ENCODE data around the gene EZR.

EZR gene

DNA sequence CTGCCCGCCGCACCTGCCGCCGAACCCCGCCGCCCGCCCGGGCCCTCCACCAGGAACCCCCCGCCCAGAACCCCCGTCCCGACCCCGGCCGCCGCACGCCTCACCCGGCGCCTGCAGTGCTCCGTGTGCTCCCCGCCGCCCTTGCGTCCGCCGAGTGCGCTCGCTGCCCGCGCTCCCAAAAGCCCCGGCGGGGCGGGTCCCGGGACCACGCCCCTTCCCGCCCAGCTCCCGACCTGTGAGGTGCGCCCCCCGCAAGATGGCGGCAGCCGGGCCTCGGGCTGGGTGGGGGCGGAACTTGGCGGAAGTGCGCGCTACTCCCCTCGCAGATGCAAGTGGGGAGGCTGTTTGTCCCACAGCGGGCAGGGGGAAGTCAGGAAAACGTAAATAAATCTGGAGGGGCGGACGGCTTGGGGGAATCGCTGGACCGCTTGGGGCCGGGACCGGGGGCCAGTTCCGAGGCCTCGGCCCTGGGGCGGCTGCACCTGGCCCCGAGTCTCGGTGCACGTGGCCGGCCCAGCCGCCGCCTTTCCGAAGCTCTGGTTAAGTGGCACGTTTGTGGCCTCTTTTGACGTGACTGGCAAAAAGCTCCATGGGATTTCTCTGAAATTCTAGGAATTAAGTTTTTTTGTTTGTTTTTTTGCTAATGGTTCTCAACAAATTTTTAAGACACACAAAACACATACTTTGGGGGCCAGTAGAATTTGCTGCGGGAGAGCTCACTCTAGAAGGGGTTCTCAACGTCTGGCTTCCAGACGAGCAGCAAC lies at the start of gene EZR:
EZR (minus strand) TSS at position 156 of the 764 bp plus-strand sequence. CDS start 1,275 bp downstream, outside the sequence.
- DNase-seq (ENCODE audit: low spot score), result peak; percentile 93

GRCh38 chr6:158868122-158868480 lies 48.9 kb upstream of the EZR start:
- DNase-seq (ENCODE audit: low spot score), result no peak

- no peak for DNase-seq (ENCODE audit: low spot score)
Measured at GRCh38 chr6:158867381-158868121, 48.4 kb upstream of the EZR start.

DNA sequence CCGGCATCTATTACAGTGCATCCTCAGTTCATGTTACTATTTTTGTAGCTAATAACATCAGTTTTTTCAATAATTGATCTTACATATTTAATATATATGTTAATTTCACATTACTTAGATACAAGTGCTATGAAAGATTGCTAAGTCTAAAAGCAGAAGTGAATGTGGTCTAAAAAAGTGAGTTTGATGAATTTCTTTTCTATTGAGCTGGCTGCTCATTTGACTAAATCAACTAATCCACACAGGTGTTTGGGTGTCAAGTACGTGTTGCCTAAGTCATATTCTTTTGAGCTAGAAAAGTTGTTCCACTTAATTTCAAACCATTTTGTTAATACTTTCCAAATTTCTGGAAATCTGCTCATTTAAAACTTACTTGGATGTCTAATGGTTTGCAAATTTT lies 46.6 kb upstream of the EZR start:
- DNase-seq (ENCODE audit: low spot score), result no peak

- no peak for DNase-seq (ENCODE audit: low spot score)
Measured at GRCh38 chr6:158863646-158864045, 44.5 kb upstream of the EZR start.

GRCh38 chr6:158861686-158862381 lies 42.7 kb upstream of the EZR start:
- no peak for DNase-seq (ENCODE audit: low spot score)

- no peak for DNase-seq (ENCODE audit: low spot score)
Measured at GRCh38 chr6:158860279-158860865, 41.2 kb upstream of the EZR start.

GRCh38 chr6:158856261-158856660 lies 37.1 kb upstream of the EZR start:
- DNase-seq (ENCODE audit: low spot score), result no peak

GRCh38 chr6:158854214-158855101 lies 35.3 kb upstream of the EZR start:
- no peak for DNase-seq (ENCODE audit: low spot score)

DNA sequence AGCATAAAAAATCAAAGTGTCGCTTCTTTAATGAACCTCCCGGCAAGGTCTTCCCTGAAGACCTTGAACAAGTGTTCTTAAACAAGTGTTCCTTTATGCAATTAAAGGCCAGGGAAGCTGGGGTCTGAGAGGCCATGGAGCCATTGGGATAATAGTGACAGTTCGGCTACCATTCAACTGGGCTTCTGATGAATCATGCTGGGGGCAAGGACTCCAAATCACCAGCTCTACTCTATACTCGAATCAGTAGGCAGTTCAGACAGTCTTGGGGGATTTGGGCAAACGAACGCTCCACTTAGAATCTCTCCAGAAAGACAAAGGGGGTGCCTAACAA lies 34.7 kb upstream of the EZR start:
- no peak for DNase-seq (ENCODE audit: low spot score)

DNA sequence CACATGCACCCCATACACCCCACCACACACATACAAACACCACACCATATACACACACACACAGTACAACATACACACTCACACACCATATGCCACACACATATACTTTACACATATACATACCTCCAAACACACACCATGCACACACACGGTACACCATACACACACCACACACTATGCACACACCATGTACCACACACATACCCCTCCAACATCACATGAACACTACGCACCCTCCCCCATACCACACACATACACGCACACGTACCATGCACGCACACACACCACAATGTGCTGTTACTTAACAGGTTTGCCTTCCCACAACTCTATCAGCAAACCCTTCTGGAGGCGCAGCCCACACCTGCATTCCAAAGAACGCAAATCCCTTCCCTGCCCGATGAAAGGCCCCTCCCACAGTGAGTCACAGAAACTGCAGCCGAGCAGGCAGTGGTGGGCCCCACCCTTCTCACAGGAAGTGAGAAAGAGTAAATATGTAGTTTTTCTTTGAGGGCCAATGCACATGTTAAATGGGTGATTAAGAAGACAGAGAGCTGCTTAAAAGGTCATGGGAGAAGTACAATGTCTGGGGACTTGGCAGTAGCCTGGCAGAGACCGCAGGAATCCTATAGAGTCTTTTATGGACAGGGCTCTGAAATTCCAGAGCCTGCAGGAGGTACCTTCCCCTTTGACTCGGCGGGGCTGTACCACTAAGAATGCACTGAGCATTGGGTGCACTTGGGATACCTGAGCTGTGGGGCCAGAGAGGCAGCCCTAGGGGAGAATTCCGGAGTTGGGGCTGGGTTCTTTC lies 34.1 kb upstream of the EZR start:
- peak; percentile 78 for DNase-seq (ENCODE audit: low spot score)

GRCh38 chr6:158852312-158853071 lies 33.3 kb upstream of the EZR start:
- no peak for DNase-seq (ENCODE audit: low spot score)

GRCh38 chr6:158850807-158851115 lies 31.6 kb upstream of the EZR start:
- DNase-seq (ENCODE audit: low spot score), result no peak

DNA sequence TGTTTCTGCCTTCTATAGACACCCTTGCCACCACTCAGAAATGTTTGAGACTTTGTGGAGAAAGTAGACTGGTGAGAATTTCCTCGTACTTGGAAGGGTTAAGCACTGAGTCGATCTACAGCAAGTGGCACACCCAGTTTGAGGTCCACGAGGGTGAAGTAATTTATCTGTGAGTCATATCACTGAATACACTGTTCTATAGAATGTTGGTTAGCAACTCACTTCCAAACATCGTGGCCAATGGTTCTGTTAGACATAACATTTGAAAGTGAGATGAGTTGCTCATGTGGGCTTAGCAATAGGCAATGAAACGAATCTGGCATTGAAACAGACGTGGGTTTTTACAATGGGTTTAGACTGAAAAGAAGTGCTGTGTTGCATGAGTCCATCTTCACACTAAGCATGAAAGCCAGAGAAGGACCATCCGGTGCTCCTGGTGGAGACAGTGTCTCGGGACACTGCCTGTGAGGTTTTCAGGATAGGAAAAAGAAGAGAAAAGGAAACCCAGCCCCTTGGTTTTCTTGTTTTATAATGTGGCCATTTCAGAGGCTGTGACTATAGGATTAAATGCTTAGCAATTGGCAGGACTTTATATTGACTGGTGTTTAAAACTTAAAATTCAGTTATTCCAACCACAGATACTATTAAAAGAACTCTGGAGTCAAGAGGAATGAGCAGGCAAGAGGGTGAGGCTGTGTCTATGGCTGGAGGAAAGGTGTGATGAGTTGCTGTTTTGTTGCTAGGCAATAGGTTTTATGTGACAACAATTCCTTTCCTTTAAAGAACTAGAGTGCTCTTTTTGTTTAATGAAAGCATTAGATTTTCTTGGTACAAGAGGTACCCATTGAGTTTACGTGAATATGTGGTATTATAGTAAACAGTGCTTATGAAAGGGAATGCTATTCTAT lies 31.0 kb upstream of the EZR start:
- DNase-seq (ENCODE audit: low spot score), result no peak

DNA sequence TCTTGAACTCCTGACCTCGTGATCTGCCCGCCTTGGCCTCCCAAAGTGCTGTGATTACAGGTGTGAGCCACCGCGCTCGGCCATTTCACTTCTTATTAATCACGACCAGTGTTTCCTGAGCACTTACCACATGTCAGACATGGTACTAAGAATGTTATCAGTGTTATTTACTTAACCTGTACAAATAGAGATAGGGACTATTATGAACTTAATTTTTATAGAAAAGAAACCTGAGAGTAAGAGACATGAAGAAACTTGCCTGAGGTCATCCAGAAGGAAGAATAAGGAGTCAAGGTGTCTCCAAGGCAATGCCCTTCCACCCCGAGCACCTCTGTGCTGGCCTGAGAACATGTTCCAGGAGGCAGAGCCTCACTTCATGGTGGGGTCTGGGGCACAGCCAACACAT lies 29.3 kb upstream of the EZR start:
- no peak for DNase-seq (ENCODE audit: low spot score)

GRCh38 chr6:158847786-158848185 lies 28.6 kb upstream of the EZR start:
- no peak for DNase-seq (ENCODE audit: low spot score)

- no peak for DNase-seq (ENCODE audit: low spot score)
Measured at GRCh38 chr6:158847012-158847529, 27.9 kb upstream of the EZR start.

DNA sequence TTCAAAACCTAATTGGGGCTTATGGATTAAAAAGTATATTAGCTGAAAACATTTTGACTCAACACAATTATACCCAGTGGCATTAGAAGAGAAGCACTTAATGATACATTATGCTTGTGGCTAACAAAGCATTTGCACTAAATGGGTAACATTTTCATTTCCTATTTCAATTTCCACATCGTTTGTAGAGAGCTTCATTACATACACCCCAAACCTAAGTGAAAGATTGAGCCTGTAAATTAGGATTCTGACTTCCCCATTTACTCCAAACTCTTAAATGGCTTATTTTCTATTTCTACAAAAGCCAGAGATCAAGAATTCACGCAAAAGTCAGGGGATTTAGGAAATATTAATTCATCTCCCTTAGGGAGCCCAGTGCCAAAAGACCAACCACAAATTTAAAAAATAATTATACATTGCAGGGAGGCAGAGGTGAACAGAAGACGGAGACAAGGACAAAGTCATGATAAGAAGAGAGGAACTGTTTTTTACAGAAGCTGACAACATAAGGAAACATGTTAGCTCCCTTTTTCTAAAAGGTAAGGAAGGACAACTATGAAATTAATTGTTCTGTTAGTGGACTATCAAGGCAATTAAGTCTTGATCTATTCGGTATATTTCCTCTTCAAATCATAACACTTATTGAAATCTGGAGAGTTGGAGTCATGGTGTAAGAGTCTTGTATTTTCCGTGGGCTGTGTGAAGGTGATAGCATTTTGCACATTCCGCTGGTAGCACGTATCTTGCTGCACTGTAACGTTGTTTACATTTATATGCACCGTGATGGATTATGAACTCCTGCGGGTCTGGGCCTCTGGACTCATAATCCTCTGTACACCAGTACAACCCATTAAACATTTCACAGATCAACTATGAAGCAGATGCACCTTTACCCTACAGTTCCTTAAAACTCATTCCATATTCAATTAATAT lies 24.8 kb upstream of the EZR start:
- DNase-seq (ENCODE audit: low spot score), result no peak
